Vagina (tissue), 2 donors: ENCODE data around the gene TRIM67. TPM values are rescaled to one million over a fixed set of nuclear protein-coding genes. Genes with fewer than 3 reads are reported as not detected.
A peak's percentile ranks its signal among the peaks of the same experiment; 100 is the strongest.

ENCODE experiments used
- DNase-seq, 2 donors: peaks; one replicate each; pipeline ENCODE4 v3.0.0-alpha.2; 2017; ENCODE audit errors: extremely low spot score in 2 of 2
- H3K27ac ChIP-seq: fragments of 200-600 bp; sonication (generic); one replicate; pipeline ENCODE4 v1.5.1; 2019
- H3K27me3 ChIP-seq: fragments of 200-600 bp; sonication (generic); one replicate; pipeline ENCODE4 v1.5.1; 2019
- H3K36me3 ChIP-seq, 2 donors: fragments of 200-600 bp; sonication (generic); one replicate each; pipeline ENCODE4 v1.5.1; 2017 to 2019
- H3K4me1 ChIP-seq: fragments of 200-600 bp; sonication (generic); one replicate; pipeline ENCODE4 v1.5.1; 2019
- H3K4me3 ChIP-seq, 2 donors: fragments of 200-600 bp; sonication (generic); 1 replicate in 1 of 2; 2 replicates in 1 of 2; pipeline ENCODE4 v1.5.1; 2016 to 2019
- H3K9me3 ChIP-seq: fragments of 200-600 bp; sonication (generic); one replicate; pipeline ENCODE4 v1.5.1; 2019
- CTCF ChIP-seq, 3 experiments: fragments of 450-650 bp in 2 of 3; fragments of 200-600 bp in 1 of 3; sonication (generic) in 1 of 3; IDR thresholded peaks; one replicate each; pipeline ENCODE4 v1.5.1; 2017 to 2019; ENCODE audit warnings: antibody characterized with exemption in 3 of 3, mild to moderate bottlenecking in 2 of 3, moderate library complexity in 2 of 3
- POLR2A ChIP-seq, 2 donors: fragments of 450-650 bp; IDR thresholded peaks; one replicate each; pipeline ENCODE4 v1.6.1; 2017; ENCODE audit warnings: antibody characterized with exemption in 2 of 2, mild to moderate bottlenecking in 2 of 2, moderate library complexity in 2 of 2
- POLR2AphosphoS5 ChIP-seq, 2 donors: sonication (generic); formaldehyde crosslinking; IDR thresholded peaks; one replicate each; pipeline ENCODE4 v1.9.0; 2017; ENCODE audit warnings: antibody characterized with exemption in 2 of 2, mild to moderate bottlenecking in 2 of 2, low read depth in 1 of 2; ENCODE audit not compliant: insufficient read depth in 1 of 2
- intact Hi-C: fragments of 100-400 bp; cut with DNase I; formaldehyde crosslinking; loops from one replicate; pipeline ENCODE4 v1.15.1; 2023
- total RNA-seq: library from RNA; depleted of rRNA; stranded (reverse); fragments of >200 nt; gene quantifications from one replicate; pipeline ENCODE4 v1.2.3, GENCODE V29; 2016

Gene TRIM67
- total RNA-seq, 1 donor from 2014 or later = not detected

- Histone ChIP-seq H3K27ac (no peak overlapping the region), H3K36me3 (no peaks in the 10 kb centered on the region), H3K4me3 (no peak overlapping the region), H3K4me1 (peaks cover 29% of the 10 kb centered on the region), H3K9me3 (no peaks in the 10 kb centered on the region), H3K27me3 (peaks cover 19% of the 10 kb centered on the region)
- TF ChIP-seq POLR2A (IDR thresholded peaks at IDR 0.05) (no peak), POLR2AphosphoS5 (IDR thresholded peaks at IDR 0.05; ENCODE audit: insufficient read depth in 1 of 2, low read depth in 1 of 2) (no peak), CTCF (IDR thresholded peaks at IDR 0.05) (no peak)
- no peak for DNase-seq
- intact Hi-C loops = no loop called here
Measured at GRCh38 chr1:231159202-231159962, 2.5 kb upstream of the TRIM67 start.

GRCh38 chr1:231159963-231160761 lies 1.7 kb upstream of the TRIM67 start:
- intact Hi-C loops = no loop called here
- H3K27ac ChIP-seq = no peak overlapping the region
- H3K36me3 ChIP-seq = no peaks in the 10 kb centered on the region
- TF ChIP-seq CTCF (IDR thresholded peaks at IDR 0.05) (no peak), POLR2AphosphoS5 (IDR thresholded peaks at IDR 0.05; ENCODE audit: insufficient read depth in 1 of 2, low read depth in 1 of 2) (no peak), POLR2A (IDR thresholded peaks at IDR 0.05) (no peak)
- no peak overlapping the region for H3K4me3 ChIP-seq
- H3K27me3 ChIP-seq = peaks cover 19% of the 10 kb centered on the region
- H3K9me3 ChIP-seq = no peaks in the 10 kb centered on the region
- DNase-seq = no peak
- H3K4me1 ChIP-seq = peaks cover 29% of the 10 kb centered on the region

- intact Hi-C loops = no loop called here
- H3K4me1 ChIP-seq = peaks cover 29% of the 10 kb centered on the region
- TF ChIP-seq CTCF (IDR thresholded peaks at IDR 0.05) (no peak), POLR2A (IDR thresholded peaks at IDR 0.05) (no peak)
- no peak overlapping the region for H3K27ac ChIP-seq
- peak overlapping the region; percentile 21 to 42 for H3K4me3 ChIP-seq
- H3K36me3 ChIP-seq = no peaks in the 10 kb centered on the region
- peaks cover 19% of the 10 kb centered on the region for H3K27me3 ChIP-seq
- no peak for DNase-seq
- no peaks in the 10 kb centered on the region for H3K9me3 ChIP-seq
Measured at GRCh38 chr1:231160895-231161666, 777 bp upstream of the TRIM67 start.

GRCh38 chr1:231162297-231162969 lies 575 bp downstream of the TRIM67 start:
- Histone ChIP-seq H3K4me1 (peaks cover 29% of the 10 kb centered on the region), H3K9me3 (no peaks in the 10 kb centered on the region), H3K27ac (no peak overlapping the region), H3K27me3 (peaks cover 19% of the 10 kb centered on the region), H3K36me3 (no peaks in the 10 kb centered on the region), H3K4me3 (peak overlapping the region; percentile 21 to 42)
- DNase-seq = no peak
- intact Hi-C loops = no loop called here
- TF ChIP-seq POLR2A (IDR thresholded peaks at IDR 0.05) (no peak), POLR2AphosphoS5 (IDR thresholded peaks at IDR 0.05; ENCODE audit: insufficient read depth in 1 of 2, low read depth in 1 of 2) (no peak), CTCF (IDR thresholded peaks at IDR 0.05) (no peak)
